Ascending aorta (tissue), 2 donors: ENCODE measurements around the gene VPS52. TPM values are rescaled to one million over a fixed set of nuclear protein-coding genes. Genes with fewer than 3 reads are reported as not detected.

Experiments used
- DNase-seq, 2 donors: peaks; one replicate each; pipeline ENCODE4 v3.0.0-alpha.2; 2019; ENCODE audit warnings: low spot score in 2 of 2
- H3K27ac ChIP-seq, 2 donors: fragments of 200-600 bp; sonication (generic); one replicate each; pipeline ENCODE4 v1.5.1; 2016 to 2017; ENCODE audit warnings: mild to moderate bottlenecking in 1 of 2
- H3K27me3 ChIP-seq: fragments of 200-600 bp; sonication (generic); one replicate; pipeline ENCODE4 v1.5.1; 2017
- H3K36me3 ChIP-seq, 2 donors: fragments of 200-600 bp; sonication (generic); one replicate each; pipeline ENCODE4 v1.5.1; 2016
- H3K4me1 ChIP-seq, 2 donors: fragments of 200-600 bp; sonication (generic); one replicate each; pipeline ENCODE4 v1.5.1; 2016 to 2017; ENCODE audit warnings: mild to moderate bottlenecking in 1 of 2
- H3K4me3 ChIP-seq, 2 donors: fragments of 200-600 bp; sonication (generic); one replicate each; pipeline ENCODE4 v1.5.1; 2016 to 2017; ENCODE audit warnings: mild to moderate bottlenecking in 1 of 2
- H3K9me3 ChIP-seq, 2 donors: fragments of 200-600 bp; sonication (generic); one replicate each; pipeline ENCODE4 v1.5.1; 2016
- intact Hi-C: fragments of 100-400 bp; cut with DNase I; formaldehyde crosslinking; loops from one replicate; pipeline ENCODE4 v1.15.1; 2023
- total RNA-seq: library from RNA; depleted of rRNA; stranded (reverse); fragments of >200 nt; gene quantifications from one replicate; pipeline ENCODE4 v1.1.0, GENCODE V29; 2016
- TF ChIP-seq, protein P1 (sequence below), 3 experiments: fragments of 200-600 bp in 2 of 3; fragments of 450-650 bp in 1 of 3; sonication (generic) in 2 of 3; IDR thresholded peaks; one replicate each; pipeline ENCODE4 v1.5.1; 2016 to 2019; ENCODE audit warnings: antibody characterized with exemption in 3 of 3, mild to moderate bottlenecking in 1 of 3, moderate library complexity in 1 of 3

The VPS52 gene, protein sequence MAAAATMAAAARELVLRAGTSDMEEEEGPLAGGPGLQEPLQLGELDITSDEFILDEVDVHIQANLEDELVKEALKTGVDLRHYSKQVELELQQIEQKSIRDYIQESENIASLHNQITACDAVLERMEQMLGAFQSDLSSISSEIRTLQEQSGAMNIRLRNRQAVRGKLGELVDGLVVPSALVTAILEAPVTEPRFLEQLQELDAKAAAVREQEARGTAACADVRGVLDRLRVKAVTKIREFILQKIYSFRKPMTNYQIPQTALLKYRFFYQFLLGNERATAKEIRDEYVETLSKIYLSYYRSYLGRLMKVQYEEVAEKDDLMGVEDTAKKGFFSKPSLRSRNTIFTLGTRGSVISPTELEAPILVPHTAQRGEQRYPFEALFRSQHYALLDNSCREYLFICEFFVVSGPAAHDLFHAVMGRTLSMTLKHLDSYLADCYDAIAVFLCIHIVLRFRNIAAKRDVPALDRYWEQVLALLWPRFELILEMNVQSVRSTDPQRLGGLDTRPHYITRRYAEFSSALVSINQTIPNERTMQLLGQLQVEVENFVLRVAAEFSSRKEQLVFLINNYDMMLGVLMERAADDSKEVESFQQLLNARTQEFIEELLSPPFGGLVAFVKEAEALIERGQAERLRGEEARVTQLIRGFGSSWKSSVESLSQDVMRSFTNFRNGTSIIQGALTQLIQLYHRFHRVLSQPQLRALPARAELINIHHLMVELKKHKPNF
- total RNA-seq = 50.1 TPM

DNA sequence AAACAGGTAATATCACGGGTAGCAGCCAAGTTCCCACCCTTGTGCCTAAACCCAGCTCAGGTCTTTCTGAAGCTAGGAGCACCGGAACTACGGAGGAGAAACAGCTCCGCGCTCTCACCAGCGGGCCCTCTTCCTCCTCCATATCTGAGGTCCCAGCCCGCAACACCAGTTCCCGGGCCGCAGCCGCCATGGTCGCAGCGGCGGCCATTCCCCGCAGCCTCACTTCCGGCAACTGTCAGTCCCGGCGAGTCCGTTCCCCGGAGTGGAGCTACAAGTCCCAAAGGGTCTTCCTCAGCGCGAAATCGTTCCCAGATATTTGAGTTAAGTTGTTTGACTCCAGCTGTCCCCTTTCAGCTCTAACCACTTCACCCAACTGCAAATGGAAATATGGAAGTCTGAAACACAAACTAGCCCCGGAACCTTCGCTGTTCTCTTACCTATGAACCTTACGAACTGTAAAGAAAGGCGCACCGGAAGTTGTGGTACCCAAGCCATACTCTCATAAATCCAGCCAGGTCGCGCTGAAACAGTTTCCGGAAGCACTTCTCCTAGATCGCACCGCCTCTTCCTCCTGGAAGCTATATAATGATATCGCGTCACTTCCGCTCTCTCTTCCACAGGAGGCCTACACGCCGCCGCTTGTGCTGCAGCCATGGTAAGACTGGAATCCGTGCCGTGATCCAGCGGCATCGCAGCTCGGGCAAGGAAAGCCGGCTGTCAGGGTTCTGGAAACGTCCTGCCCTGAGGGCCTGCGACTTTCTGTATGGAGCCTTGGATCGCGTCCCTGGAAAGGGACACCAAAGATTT lies at the start of gene VPS52, which contains the start of gene RPS18:
VPS52 (minus strand) TSS at position 409 of the 807 bp plus-strand sequence; CDS start at position 208, 201 bp downstream.
RPS18 (plus strand) TSS at position 608 of the 807 bp plus-strand sequence; CDS start at position 653, 45 bp downstream.
- peak; percentile 81 to 98 for DNase-seq
- intact Hi-C loops = loop anchor here (1.0 to 5.0 kb wide), 5 partner anchors 18 to 1369 kb away; partner anchors contain the start of genes CUTA, KIFC1, PFDN6 and WDR46
- Histone ChIP-seq H3K36me3 (peaks cover 38 to 60% of the 10 kb centered on the region in 2 donors), H3K9me3 (no peaks in the 10 kb centered on the region), H3K4me1 (peaks cover 9 to 42% of the 10 kb centered on the region in 2 donors), H3K27me3 (no peaks in the 10 kb centered on the region), H3K27ac (peak within 1 kb of the TSS; percentile 91 to 96), H3K4me3 (peak within 1 kb of the TSS; percentile 71 to 94)
- TF ChIP-seq, protein P1, sequence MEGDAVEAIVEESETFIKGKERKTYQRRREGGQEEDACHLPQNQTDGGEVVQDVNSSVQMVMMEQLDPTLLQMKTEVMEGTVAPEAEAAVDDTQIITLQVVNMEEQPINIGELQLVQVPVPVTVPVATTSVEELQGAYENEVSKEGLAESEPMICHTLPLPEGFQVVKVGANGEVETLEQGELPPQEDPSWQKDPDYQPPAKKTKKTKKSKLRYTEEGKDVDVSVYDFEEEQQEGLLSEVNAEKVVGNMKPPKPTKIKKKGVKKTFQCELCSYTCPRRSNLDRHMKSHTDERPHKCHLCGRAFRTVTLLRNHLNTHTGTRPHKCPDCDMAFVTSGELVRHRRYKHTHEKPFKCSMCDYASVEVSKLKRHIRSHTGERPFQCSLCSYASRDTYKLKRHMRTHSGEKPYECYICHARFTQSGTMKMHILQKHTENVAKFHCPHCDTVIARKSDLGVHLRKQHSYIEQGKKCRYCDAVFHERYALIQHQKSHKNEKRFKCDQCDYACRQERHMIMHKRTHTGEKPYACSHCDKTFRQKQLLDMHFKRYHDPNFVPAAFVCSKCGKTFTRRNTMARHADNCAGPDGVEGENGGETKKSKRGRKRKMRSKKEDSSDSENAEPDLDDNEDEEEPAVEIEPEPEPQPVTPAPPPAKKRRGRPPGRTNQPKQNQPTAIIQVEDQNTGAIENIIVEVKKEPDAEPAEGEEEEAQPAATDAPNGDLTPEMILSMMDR (IDR thresholded peaks at IDR 0.05) = no peak

DNA sequence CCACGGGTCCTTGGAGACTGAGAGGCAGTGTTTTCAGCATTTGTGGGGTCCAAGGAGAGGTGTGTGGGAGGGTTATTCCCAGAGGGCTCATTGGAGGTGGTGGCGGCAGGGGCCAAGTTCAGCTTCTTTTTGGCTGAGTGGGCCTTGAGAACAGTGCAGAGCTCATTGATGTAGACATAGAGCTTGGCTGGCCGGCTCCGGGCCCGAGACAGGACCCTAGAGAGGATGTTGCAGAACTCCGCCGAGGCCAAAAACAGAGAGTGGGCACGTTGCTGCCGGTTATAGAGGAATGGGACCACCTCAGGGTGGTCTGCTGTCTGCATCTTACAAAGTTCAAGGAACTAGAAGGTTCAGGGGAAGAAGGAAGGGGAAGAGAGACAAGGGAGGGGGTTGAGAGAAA lies 49.6 kb upstream of the VPS52 start:
- Histone ChIP-seq H3K27me3 (no peaks in the 10 kb centered on the region), H3K27ac (peak overlapping the region; percentile 89 to 93), H3K9me3 (no peaks in the 10 kb centered on the region), H3K4me1 (peaks cover 27 to 48% of the 10 kb centered on the region in 2 donors), H3K36me3 (peaks cover 17 to 28% of the 10 kb centered on the region in 2 donors), H3K4me3 (peak overlapping the region; percentile 81 to 85)
- DNase-seq = no peak
- TF ChIP-seq, protein P1 (IDR thresholded peaks at IDR 0.05) = no peak
- intact Hi-C loops = no loop called here

DNA sequence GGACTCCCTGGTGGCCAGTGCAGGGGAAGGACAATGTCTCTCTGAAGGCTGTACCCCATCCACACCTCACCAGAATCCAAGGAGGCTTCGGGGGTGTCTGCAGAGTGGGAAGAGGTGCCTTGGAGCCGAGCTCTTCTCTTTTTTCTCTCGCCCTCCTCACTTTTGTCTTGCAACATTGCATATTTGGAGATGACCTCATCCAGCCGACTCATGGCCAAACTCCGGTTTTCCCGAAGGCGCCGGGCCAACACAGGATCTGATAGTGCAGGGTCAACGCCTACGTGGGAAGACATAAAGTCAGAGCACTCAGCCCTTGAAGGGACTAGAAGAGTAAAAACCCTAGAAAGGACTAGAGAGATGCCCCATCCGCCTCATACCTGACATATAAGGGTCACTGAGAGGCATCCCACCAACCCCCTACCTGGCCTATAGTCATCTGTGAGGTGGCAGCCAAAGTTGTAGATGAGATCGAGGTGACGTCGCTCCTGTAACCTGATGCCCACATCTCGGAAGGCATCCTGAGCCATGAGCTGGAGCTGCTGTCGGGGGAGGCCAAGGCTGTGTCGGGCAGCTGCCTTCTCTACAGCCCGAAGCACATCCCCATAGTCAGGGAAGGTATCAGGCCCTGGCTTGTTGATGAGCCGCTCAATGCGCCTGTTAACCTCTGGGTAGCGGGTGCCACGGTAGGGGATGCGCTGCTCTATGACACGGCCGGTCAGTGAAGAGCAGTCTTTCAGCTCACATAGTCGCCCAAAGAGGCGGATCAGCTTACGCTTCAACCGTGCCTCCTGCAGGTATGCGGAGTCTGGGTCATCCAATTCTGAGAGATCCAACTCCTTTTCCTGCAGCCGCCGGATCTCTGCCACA lies 48.9 kb upstream of the VPS52 start:
- TF ChIP-seq, protein P1 (IDR thresholded peaks at IDR 0.05) = no peak
- DNase-seq = peak in 1 of 2 donors; percentile 86
- H3K27me3 ChIP-seq = no peaks in the 10 kb centered on the region
- H3K9me3 ChIP-seq = no peaks in the 10 kb centered on the region
- H3K4me3 ChIP-seq = peak overlapping the region in 1 of 2 donors; percentile 81
- intact Hi-C loops = no loop called here
- peaks cover 27 to 48% of the 10 kb centered on the region in 2 donors for H3K4me1 ChIP-seq
- peak overlapping the region; percentile 89 to 93 for H3K27ac ChIP-seq
- peaks cover 17 to 28% of the 10 kb centered on the region in 2 donors for H3K36me3 ChIP-seq

DNA sequence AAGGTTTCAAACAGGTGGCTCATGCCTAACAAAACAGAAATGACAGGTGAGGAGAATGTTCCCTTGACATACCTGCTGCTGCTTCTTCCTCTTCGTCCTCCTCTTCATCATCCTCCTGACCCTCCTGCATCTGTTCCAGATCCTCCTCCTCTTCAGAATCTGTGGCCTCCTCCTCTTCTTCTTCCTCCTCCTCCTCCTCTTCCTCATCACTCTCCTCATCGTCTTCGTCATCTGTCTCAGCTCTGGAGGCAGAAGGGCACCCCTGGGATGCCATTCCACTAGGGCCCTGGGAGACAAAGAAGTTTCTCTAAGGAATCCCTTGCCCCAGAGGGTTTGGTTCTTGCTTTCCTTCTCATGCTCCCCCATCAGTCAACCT lies 48.3 kb upstream of the VPS52 start:
- Histone ChIP-seq H3K9me3 (no peaks in the 10 kb centered on the region), H3K36me3 (peaks cover 17 to 28% of the 10 kb centered on the region in 2 donors), H3K27me3 (no peaks in the 10 kb centered on the region), H3K4me3 (peak overlapping the region in 1 of 2 donors; percentile 81), H3K4me1 (peaks cover 27 to 50% of the 10 kb centered on the region in 2 donors), H3K27ac (peak overlapping the region; percentile 89 to 93)
- DNase-seq = no peak
- TF ChIP-seq, protein P1 (IDR thresholded peaks at IDR 0.05) = no peak
- intact Hi-C loops = loop anchor here (5.0 to 10.0 kb wide), 2 partner anchors 118 to 1655 kb away; partner anchors contain the start of genes C6orf47, CSNK2B, GPANK1 and HSD17B8
